Neural cell (in vitro differentiated cells): Measurements from ENCODE around the gene CCDC68. TPM values are rescaled to one million over a fixed set of nuclear protein-coding genes. Genes with fewer than 3 reads are reported as not detected.

Experiments used
- H2AFZ ChIP-seq: fragments of 200-600, 300-800 bp; sonication (generic), shearing (Covaris generic); 2 replicates; pipeline ENCODE4 v1.6.0; 2014; ENCODE audit warnings: low read depth, mild to moderate bottlenecking, antibody characterized with exemption, low read length, moderate library complexity
- H3F3A ChIP-seq: fragments of 200-600 bp; shearing (Covaris generic); 2 replicates; pipeline ENCODE4 v1.6.1; 2016; ENCODE audit warnings: mild to moderate bottlenecking, moderate library complexity, mixed read lengths, antibody characterized with exemption, low read length; ENCODE audit not compliant: insufficient read depth, poor library complexity, severe bottlenecking
- H3K27ac ChIP-seq: fragments of 200-600, 300-800 bp; sonication (generic), shearing (Covaris generic); 2 replicates; pipeline ENCODE4 v1.5.1; 2014; ENCODE audit warnings: mild to moderate bottlenecking, low read length, moderate library complexity
- H3K27me3 ChIP-seq: fragments of 300-800, 200-600 bp; sonication (generic), shearing (Covaris generic); 2 replicates; pipeline ENCODE4 v1.6.0; 2014; ENCODE audit warnings: mild to moderate bottlenecking, low read depth, low read length, moderate library complexity; ENCODE audit not compliant: insufficient read depth
- H3K36me3 ChIP-seq: fragments of 300-800, 200-600 bp; sonication (generic), shearing (Covaris generic); 2 replicates; pipeline ENCODE4 v1.5.1; 2014; ENCODE audit warnings: mild to moderate bottlenecking, antibody characterized with exemption, low read length, moderate library complexity; ENCODE audit not compliant: insufficient read depth
- H3K4me2 ChIP-seq: fragments of 300-800, 200-600 bp; sonication (generic), shearing (Covaris generic); 2 replicates; pipeline ENCODE4 v1.6.0; 2014; ENCODE audit warnings: mild to moderate bottlenecking, low read length
- H3K4me3 ChIP-seq: fragments of 300-800, 200-600 bp; sonication (generic), shearing (Covaris generic); 2 replicates; pipeline ENCODE4 v1.5.1; 2014; ENCODE audit warnings: mild to moderate bottlenecking, low read length, moderate library complexity
- H3K79me2 ChIP-seq: fragments of 200-600 bp; shearing (Covaris generic); replicated peaks from 2 replicates; pipeline ENCODE4 v1.6.0; 2014; ENCODE audit warnings: mild to moderate bottlenecking, low read length, moderate library complexity; ENCODE audit not compliant: insufficient read depth
- H3K9ac ChIP-seq: fragments of 300-800, 200-600 bp; sonication (generic), shearing (Covaris generic); 2 replicates; pipeline ENCODE4 v1.6.1; 2016; ENCODE audit warnings: mild to moderate bottlenecking, low read length, mixed read lengths
- H3K9me2 ChIP-seq: fragments of 200-600 bp; shearing (Covaris generic); 2 replicates; pipeline ENCODE4 v1.6.1; 2016; ENCODE audit warnings: mild to moderate bottlenecking, low read length, mixed read lengths; ENCODE audit not compliant: insufficient read depth
- H3K9me3 ChIP-seq: fragments of 200-600, 300-800 bp; sonication (generic), shearing (Covaris generic); 2 replicates; pipeline ENCODE4 v1.6.1; 2016; ENCODE audit warnings: mild to moderate bottlenecking, mixed run types, low read length, moderate library complexity, mixed read lengths
- H4K20me1 ChIP-seq: fragments of 200-600 bp; shearing (Covaris generic); 2 replicates; pipeline ENCODE4 v1.6.1; 2016; ENCODE audit warnings: mild to moderate bottlenecking, mixed run types; ENCODE audit not compliant: insufficient read depth
- EP300 ChIP-seq: fragments of 450-650 bp; conservative IDR thresholded peaks from 2 replicates; pipeline ENCODE4 v1.6.1; 2014; ENCODE audit warnings: antibody characterized with exemption, mild to moderate bottlenecking, moderate library complexity; ENCODE audit not compliant: poor library complexity, severe bottlenecking
- EZH2 ChIP-seq: fragments of 200-600, 300-800 bp; shearing (Covaris generic), sonication (generic); IDR thresholded peaks from 2 replicates; pipeline ENCODE4 v1.6.1; 2014; ENCODE audit warnings: antibody characterized with exemption, low read length, borderline replicate concordance, mild to moderate bottlenecking; ENCODE audit not compliant: insufficient read depth, poor library complexity, severe bottlenecking
- MXI1 ChIP-seq: fragments of 450-650 bp; conservative IDR thresholded peaks from 2 replicates; pipeline ENCODE4 v1.6.1; 2014; ENCODE audit warnings: antibody characterized with exemption, mild to moderate bottlenecking; ENCODE audit not compliant: poor library complexity, severe bottlenecking
- POLR2AphosphoS5 ChIP-seq: IDR thresholded peaks from 2 replicates; pipeline ENCODE4 v1.6.1; 2012
- RAD21 ChIP-seq: fragments of 450-650 bp; conservative IDR thresholded peaks from 2 replicates; pipeline ENCODE4 v1.6.1; 2014; ENCODE audit warnings: antibody characterized with exemption, mild to moderate bottlenecking, moderate library complexity
- REST ChIP-seq: IDR thresholded peaks from 2 replicates; pipeline ENCODE4 v1.6.1; 2012; ENCODE audit warnings: borderline replicate concordance
- SMC3 ChIP-seq: fragments of 450-650 bp; conservative IDR thresholded peaks from 2 replicates; pipeline ENCODE4 v1.6.1; 2014; ENCODE audit warnings: antibody characterized with exemption, mild to moderate bottlenecking, moderate library complexity; ENCODE audit not compliant: poor library complexity
- TAF1 ChIP-seq: IDR thresholded peaks from 2 replicates; pipeline ENCODE4 v1.6.1; 2012; ENCODE audit warnings: low read depth
- polyA minus RNA-seq: library from RNA; depleted of rRNA, polyadenylated mRNA; stranded (reverse); fragments of >200 nt; gene quantifications from 2 replicates; pipeline ENCODE4 v1.2.3, GENCODE V29; 2014
- polyA plus RNA-seq: library from polyadenylated mRNA; depleted of rRNA; stranded (reverse); fragments of >200 nt; gene quantifications from 2 replicates; pipeline ENCODE4 v1.2.3, GENCODE V29; 2014

The CCDC68 gene
- 0.26 and 0.30 TPM in 2 replicates for polyA plus RNA-seq
- 0.24 and 0.35 TPM in 2 replicates for polyA minus RNA-seq

GRCh38 chr18:54958704-54959625 is at the start of gene CCDC68:
CCDC68 (minus strand) TSS chr18:54959461; CDS start chr18:54942791, 16,670 bp downstream.
- Histone ChIP-seq H3K36me3 (no peaks in the 10 kb centered on the region), H3K9me3 (no peaks in the 10 kb centered on the region), H3K27me3 (peaks cover 5% of the 10 kb centered on the region), H3K79me2 (no peaks in the 10 kb centered on the region), H3K9ac (no peak within 1 kb of the TSS), H3F3A (no peaks in the 10 kb centered on the region), H3K27ac (no peak within 1 kb of the TSS), H3K4me3 (no peak within 1 kb of the TSS), H4K20me1 (no peaks in the 10 kb centered on the region), H2AFZ (no peak within 1 kb of the TSS), H3K4me2 (no peak within 1 kb of the TSS), H3K9me2 (no peaks in the 10 kb centered on the region)
- TF ChIP-seq TAF1, result no peak

GRCh38 chr18:55007602-55008001 is 48.3 kb upstream of the CCDC68 start:
- no peak for TF ChIP-seq RAD21
- Histone ChIP-seq H3K36me3 (no peaks in the 10 kb centered on the region), H3F3A (no peaks in the 10 kb centered on the region), H3K4me2 (no peak overlapping the region), H4K20me1 (no peaks in the 10 kb centered on the region), H3K27ac (no peak overlapping the region), H3K9me3 (no peaks in the 10 kb centered on the region), H3K4me3 (no peak overlapping the region), H3K27me3 (no peaks in the 10 kb centered on the region), H2AFZ (no peak overlapping the region), H3K79me2 (no peaks in the 10 kb centered on the region), H3K9ac (no peak overlapping the region), H3K9me2 (no peaks in the 10 kb centered on the region)

GRCh38 chr18:55003695-55004094 is 44.4 kb upstream of the CCDC68 start:
- no peaks in the 10 kb centered on the region for H3K79me2 ChIP-seq

GRCh38 chr18:55002261-55002660 is 43.0 kb upstream of the CCDC68 start:
- Histone ChIP-seq H3K79me2 (no peaks in the 10 kb centered on the region), H3K27me3 (no peaks in the 10 kb centered on the region), H3K9me3 (no peaks in the 10 kb centered on the region), H2AFZ (no peak overlapping the region), H3K27ac (no peak overlapping the region), H3F3A (peaks cover under 1% of the 10 kb centered on the region), H3K4me3 (no peak overlapping the region), H4K20me1 (no peaks in the 10 kb centered on the region), H3K9me2 (no peaks in the 10 kb centered on the region), H3K36me3 (no peaks in the 10 kb centered on the region), H3K9ac (no peak overlapping the region), H3K4me2 (no peak overlapping the region)
- no peak for TF ChIP-seq RAD21
- no peak for TF ChIP-seq REST
- no peak for TF ChIP-seq SMC3
- TF ChIP-seq EP300, result no peak
- no peak for TF ChIP-seq POLR2AphosphoS5
- TF ChIP-seq EZH2, result no peak
- TF ChIP-seq TAF1, result no peak
- no peak for TF ChIP-seq MXI1

More at GRCh38 chr18:55003695-55004094, 44.4 kb upstream of the CCDC68 start:
- H3K27ac ChIP-seq, result no peak overlapping the region
- H3K4me3 ChIP-seq, result no peak overlapping the region
- H3K27me3 ChIP-seq, result no peaks in the 10 kb centered on the region
- H3K9ac ChIP-seq, result no peak overlapping the region
- TF ChIP-seq RAD21 (no peak), POLR2AphosphoS5 (no peak), EZH2 (no peak), MXI1 (no peak)
- no peaks in the 10 kb centered on the region for H3F3A ChIP-seq
- no peaks in the 10 kb centered on the region for H3K36me3 ChIP-seq
- no peaks in the 10 kb centered on the region for H3K9me3 ChIP-seq
- no peaks in the 10 kb centered on the region for H4K20me1 ChIP-seq
- no peak overlapping the region for H2AFZ ChIP-seq
- H3K9me2 ChIP-seq, result no peaks in the 10 kb centered on the region
- no peak overlapping the region for H3K4me2 ChIP-seq
